H1 (cell line): ENCODE results near the gene EVI5. TPM values are rescaled to one million over a fixed set of nuclear protein-coding genes. Genes with fewer than 3 reads are reported as not detected.

Experiments
- CTCF ChIA-PET: fragments of 300-600 bp; sonication (Branson Sonifier 250); formaldehyde crosslinking; loops from one replicate; lab custom pipeline; 2021; ENCODE audit not compliant: partially characterized antibody; lab: Charles Lee
- POLR2A ChIA-PET: fragments of 300-600 bp; sonication (Branson Sonifier 250); formaldehyde crosslinking; loops from one replicate; lab custom pipeline; 2021; ENCODE audit warnings: inconsistent platforms; ENCODE audit not compliant: partially characterized antibody; lab: Charles Lee
- DNase-seq, 2 experiments: peaks; one replicate each; pipeline versions ENCODE4 v3.0.0 to v3.0.0-alpha.2; 2010 to 2022; ENCODE audit warnings: low spot score in 2 of 2, low read depth in 1 of 2, mixed read lengths in 1 of 2
- FAIRE-seq: peaks from 2 replicates; lab custom pipeline; 2011; peaks lifted over from hg19 to GRCh38; lab: Jason Lieb, UNC
- H2AFZ ChIP-seq: 2 replicates; pipeline ENCODE4 v1.8.1; 2012; ENCODE audit warnings: low read length, inconsistent platforms
- H2AK5ac ChIP-seq: 2 replicates; pipeline ENCODE4 v1.6.1; 2013; ENCODE audit warnings: low read depth, low read length
- H2BK120ac ChIP-seq: replicated peaks from 2 replicates; pipeline ENCODE3; 2013; ENCODE audit warnings: low read depth, low read length, inconsistent platforms
- H2BK12ac ChIP-seq: 2 replicates; pipeline ENCODE4 v1.6.1; 2013; ENCODE audit warnings: low read depth, low read length
- H2BK15ac ChIP-seq: 2 replicates; pipeline ENCODE4 v1.6.1; 2013; ENCODE audit warnings: low read length
- H2BK20ac ChIP-seq: 2 replicates; pipeline ENCODE4 v1.6.1; 2013; ENCODE audit warnings: low read length
- H2BK5ac ChIP-seq: 2 replicates; pipeline ENCODE4 v1.6.1; 2013; ENCODE audit warnings: low read depth, low read length
- H3K14ac ChIP-seq: 2 replicates; pipeline ENCODE4 v1.6.1; 2013; ENCODE audit warnings: inconsistent platforms; ENCODE audit not compliant: insufficient read length
- H3K18ac ChIP-seq: 2 replicates; pipeline ENCODE4 v1.6.1; 2013; ENCODE audit warnings: low read length; ENCODE audit errors: extremely low read depth
- H3K23ac ChIP-seq: 2 replicates; pipeline ENCODE4 v1.6.1; 2013; ENCODE audit warnings: inconsistent platforms; ENCODE audit not compliant: insufficient read length
- H3K23me2 ChIP-seq: 2 replicates; pipeline ENCODE4 v1.6.1; 2013; ENCODE audit warnings: low read depth, low read length
- H3K27ac ChIP-seq: 2 replicates; pipeline ENCODE4 v1.6.1; 2011; ENCODE audit warnings: low read depth, low read length, inconsistent platforms
- H3K27me3 ChIP-seq, 4 experiments: replicated peaks in 1 of 4; 1 replicate in 1 of 4; 2 replicates in 3 of 4; pipeline versions ENCODE4 v1.6.1 to v1.8.1; 2011 to 2013; ENCODE audit warnings: low read length in 3 of 4, mild to moderate bottlenecking in 3 of 4, inconsistent platforms in 2 of 4, mixed read lengths in 2 of 4, moderate library complexity in 1 of 4; ENCODE audit not compliant: control insufficient read depth in 3 of 4, insufficient read depth in 3 of 4; ENCODE audit errors: extremely low read depth in 1 of 4
- H3K36me3 ChIP-seq, 4 experiments: 2 replicates each; pipeline versions ENCODE4 v1.6.1 to v1.8.1; 2011 to 2013; ENCODE audit warnings: mild to moderate bottlenecking in 4 of 4, low read length in 3 of 4, moderate library complexity in 2 of 4, control low read depth in 1 of 4, inconsistent platforms in 1 of 4; ENCODE audit not compliant: insufficient read depth in 4 of 4, control insufficient read depth in 2 of 4
- H3K4ac ChIP-seq: replicated peaks from 2 replicates; pipeline ENCODE3; 2013; ENCODE audit warnings: low read length, low read depth, mixed read lengths, inconsistent platforms; ENCODE audit not compliant: insufficient read length
- H3K4me1 ChIP-seq, 4 experiments: replicated peaks in 1 of 4; 1 replicate in 1 of 4; 2 replicates in 3 of 4; pipeline versions ENCODE4 v1.6.1 to v1.8.1; 2011 to 2013; ENCODE audit warnings: low read length in 3 of 4, inconsistent platforms in 2 of 4, mixed read lengths in 1 of 4; ENCODE audit not compliant: insufficient read depth in 4 of 4, control insufficient read depth in 3 of 4
- H3K4me2 ChIP-seq, 2 experiments: 2 replicates each; pipeline versions ENCODE4 v1.6.1 to v1.8.1; 2011 to 2013; ENCODE audit warnings: low read depth in 2 of 2, low read length in 2 of 2, control low read depth in 1 of 2, inconsistent platforms in 1 of 2, mild to moderate bottlenecking in 1 of 2; ENCODE audit not compliant: insufficient read depth in 1 of 2
- H3K4me3 ChIP-seq, 4 experiments: fragments of 200-600, 300-600 bp in 1 of 4; sonication (generic), shearing (Covaris generic), sonication (Bioruptor Twin) in 1 of 4; 2 replicates each; pipeline versions ENCODE4 v1.5.1 to v1.8.1; 2011 to 2016; ENCODE audit warnings: low read length in 4 of 4, low read depth in 3 of 4, control low read depth in 2 of 4, inconsistent platforms in 2 of 4, mild to moderate bottlenecking in 2 of 4, mixed read lengths in 1 of 4, moderate library complexity in 1 of 4; ENCODE audit not compliant: insufficient read depth in 2 of 4; ENCODE audit errors: extremely low read depth in 1 of 4
- H3K56ac ChIP-seq: replicated peaks from 2 replicates; pipeline ENCODE3; 2013; ENCODE audit warnings: low read depth, mild to moderate bottlenecking, mixed read lengths, low read length, inconsistent platforms; ENCODE audit not compliant: insufficient read length
- H3K79me1 ChIP-seq: 2 replicates; pipeline ENCODE4 v1.6.1; 2013; ENCODE audit warnings: low read depth, low read length, control low read depth
- H3K79me2 ChIP-seq, 2 experiments: 2 replicates each; pipeline versions ENCODE4 v1.6.1 to v1.8.1; 2012 to 2013; ENCODE audit warnings: low read length in 2 of 2, mild to moderate bottlenecking in 2 of 2, inconsistent platforms in 1 of 2; ENCODE audit not compliant: insufficient read depth in 2 of 2, control insufficient read depth in 1 of 2
- H3K9ac ChIP-seq, 4 experiments: replicated peaks in 1 of 4; 1 replicate in 1 of 4; 2 replicates in 3 of 4; pipeline versions ENCODE4 v1.6.1 to v1.8.1; 2011 to 2013; ENCODE audit warnings: low read depth in 3 of 4, low read length in 3 of 4, control low read depth in 2 of 4, mild to moderate bottlenecking in 2 of 4, moderate library complexity in 2 of 4, inconsistent platforms in 1 of 4; ENCODE audit errors: extremely low read depth in 1 of 4
- H3K9me3 ChIP-seq, 2 experiments: 2 replicates each; pipeline versions ENCODE4 v1.6.1 to v1.8.1; 2012 to 2013; ENCODE audit warnings: mild to moderate bottlenecking in 2 of 2, moderate library complexity in 2 of 2, control low read depth in 1 of 2, inconsistent platforms in 1 of 2, low read depth in 1 of 2, low read length in 1 of 2, mixed read lengths in 1 of 2; ENCODE audit not compliant: insufficient read depth in 2 of 2
- H4K20me1 ChIP-seq, 2 experiments: replicated peaks in 1 of 2; 2 replicates each; pipeline versions ENCODE3 to v1.8.1; 2011 to 2013; ENCODE audit warnings: inconsistent platforms in 2 of 2, low read length in 2 of 2, mild to moderate bottlenecking in 1 of 2; ENCODE audit not compliant: insufficient read depth in 2 of 2, control insufficient read depth in 1 of 2
- H4K5ac ChIP-seq: 2 replicates; pipeline ENCODE4 v1.6.1; 2013; ENCODE audit warnings: low read length, low read depth, mixed read lengths, inconsistent platforms; ENCODE audit not compliant: insufficient read length
- H4K8ac ChIP-seq: 2 replicates; pipeline ENCODE4 v1.8.0; 2013; ENCODE audit warnings: mild to moderate bottlenecking, moderate library complexity, low read length, inconsistent platforms; ENCODE audit not compliant: insufficient read depth; ENCODE audit errors: extremely low read depth
- H4K91ac ChIP-seq: replicated peaks from 2 replicates; pipeline ENCODE3; 2013; ENCODE audit warnings: low read length, mixed read lengths, inconsistent platforms; ENCODE audit not compliant: insufficient read length
- NRF1 ChIP-seq: IDR thresholded peaks from 2 replicates; pipeline ENCODE4 v1.6.1; 2011; ENCODE audit warnings: mild to moderate bottlenecking, low read depth, low read length, improper control_type of control experiment
- TAF7 ChIP-seq: optimal IDR thresholded peaks from 2 replicates; pipeline ENCODE3; 2011; ENCODE audit warnings: low read depth, mild to moderate bottlenecking, inconsistent platforms, low read length, moderate library complexity, borderline replicate concordance
- WGBS, 2 experiments: shearing (Covaris generic) in 1 of 2; methylation state at CpG; one replicate each; pipeline versions ENCODE4 v1.1.6 to v1.1.7; 2013 to 2015; ENCODE audit warnings: low lambda C conversion rate in 2 of 2, mixed read lengths in 2 of 2, inconsistent platforms in 1 of 2, low coverage in 1 of 2, missing lambda C conversion rate in 1 of 2; ENCODE audit not compliant: insufficient replicate concordance in 2 of 2, insufficient coverage in 1 of 2, insufficient read length in 1 of 2; ENCODE audit errors: extremely low coverage in 1 of 2, missing lambda C conversion rate in 1 of 2; 5-methylcytosine and 5-hydroxymethylcytosine counted together
- polyA plus RNA-seq, 7 experiments: library from polyadenylated mRNA; depleted of rRNA in 3 of 7; stranded (reverse) in 5 of 7; unstranded in 2 of 7; fragments of >200 nt in 5 of 7; fragments of 200-250 nt in 2 of 7; gene quantifications; 1 replicate in 5 of 7; 2 replicates in 1 of 7; 4 replicates in 1 of 7; pipeline versions ENCODE4 v1.2.1 to v1.2.3, GENCODE V29; 2011 to 2013; ENCODE audit warnings: missing spikeins in 2 of 7, mixed read lengths in 2 of 7
- total RNA-seq: library from RNA; stranded (reverse); fragmentation: NEBNext Ultra II Directional; extraction: Animal tissue kit (Norgen Biotek cat#: 25700); gene quantifications from 2 replicates; pipeline ENCODE4 v1.2.1, GENCODE V29; 2021

Gene EVI5
- total and polyA plus RNA-seq, 2 of the 8 experiments (the other 6 are each of a cell fraction or from before 2014, with no cell fraction given) = 1.7 to 13.7 TPM

- Histone ChIP-seq H3K56ac (no peak overlapping the region), H2AFZ (no peak overlapping the region), H3K18ac (no peak overlapping the region), H2BK5ac (no peak overlapping the region), H3K36me3 (no peaks in the 10 kb centered on the region), H3K27me3 (no peaks in the 10 kb centered on the region), H3K4me2 (no peak overlapping the region), H3K23me2 (no peaks in the 10 kb centered on the region), H2AK5ac (no peak overlapping the region), H3K9me3 (no peaks in the 10 kb centered on the region), H4K8ac (no peak overlapping the region), H3K4me3 (peak overlapping the region in 1 of 4 experiments; percentile 14; a peak in 1 of 8 replicates), H3K4me1 (peaks cover 0 to 2% (median 2%) of the 10 kb centered on the region in 4 experiments; a peak in 3 of 7 replicates), H2BK15ac (no peak overlapping the region), H3K27ac (no peak overlapping the region), H4K20me1 (no peaks in the 10 kb centered on the region), H3K4ac (no peak overlapping the region), H3K9ac (no peak overlapping the region), H2BK20ac (no peak overlapping the region), H4K91ac (no peak overlapping the region), H3K23ac (no peak overlapping the region), H4K5ac (no peak overlapping the region), H2BK12ac (no peak overlapping the region), H3K79me2 (no peaks in the 10 kb centered on the region), H3K14ac (no peak overlapping the region), H3K79me1 (no peaks in the 10 kb centered on the region), H2BK120ac (no peak overlapping the region)
- 55% methylated on average over 3 of the region's 4 CpGs; no CpG with 5 or more reads in 1 of the 2 experiments for WGBS, 2 experiments
- FAIRE-seq (no peak), DNase-seq (no peak)
- ChIA-PET POLR2A (no interaction called here), CTCF (no interaction called here)
- no peak for TF ChIP-seq NRF1
- no peak for TF ChIP-seq TAF7
Observed at GRCh38 chr1:92709738-92710137, 75.2 kb downstream of the EVI5 start.
